OCI-LY3 (cell line): ENCODE data around the gene ATP5MG.
"Not testable (repeated sequence)": the region's sequence is repeated elsewhere in the genome, so short reads cannot be mapped to it uniquely, and the experiment has no call there.

ENCODE experiments used
- H2AFZ ChIP-seq: fragments of 200-600, 300-600 bp; shearing (Covaris generic); 2 replicates; pipeline ENCODE4 v1.6.0; 2014; ENCODE audit warnings: antibody characterized with exemption, low read depth, low read length
- H3K27ac ChIP-seq: fragments of 200-600, 300-600 bp; sonication (generic); 2 replicates; pipeline ENCODE4 v1.5.1; 2014; ENCODE audit warnings: mild to moderate bottlenecking, low read length, moderate library complexity, mixed read lengths
- H3K27me3 ChIP-seq: fragments of 200-600, 300-600 bp; sonication (generic); 2 replicates; pipeline ENCODE4 v1.6.1; 2014; ENCODE audit warnings: low read depth, low read length, mixed read lengths
- H3K36me3 ChIP-seq: fragments of 200-600, 300-600 bp; sonication (generic); replicated peaks from 2 replicates; pipeline ENCODE3; 2014; ENCODE audit warnings: low read depth, low read length, mixed read lengths
- H3K4me1 ChIP-seq: fragments of 300-600, 200-600 bp; sonication (generic); 2 replicates; pipeline ENCODE4 v1.6.1; 2014; ENCODE audit warnings: low read length, mixed read lengths
- H3K4me2 ChIP-seq: fragments of 200-600, 300-600 bp; sonication (generic); 2 replicates; pipeline ENCODE4 v1.6.1; 2014; ENCODE audit warnings: low read length, mixed read lengths
- H3K4me3 ChIP-seq: fragments of 300-600, 200-600 bp; sonication (generic); 2 replicates; pipeline ENCODE4 v1.5.1; 2014; ENCODE audit warnings: antibody characterized with exemption, mild to moderate bottlenecking, low read length, moderate library complexity
- H3K79me2 ChIP-seq: fragments of 300-600, 200-600 bp; shearing (Covaris generic); 2 replicates; pipeline ENCODE4 v1.6.1; 2014; ENCODE audit warnings: mild to moderate bottlenecking, low read length, mixed read lengths
- H3K9ac ChIP-seq: fragments of 300-600, 200-600 bp; shearing (Covaris generic); 2 replicates; pipeline ENCODE4 v1.6.0; 2014; ENCODE audit warnings: mild to moderate bottlenecking, low read length, moderate library complexity
- H3K9me3 ChIP-seq: fragments of 200-600, 300-600 bp; shearing (Covaris generic); 2 replicates; pipeline ENCODE4 v1.6.1; 2014; ENCODE audit warnings: low read length, mixed read lengths; ENCODE audit not compliant: insufficient read depth
- H4K20me1 ChIP-seq: fragments of 200-600, 300-600 bp; sonication (generic); 2 replicates; pipeline ENCODE4 v1.6.1; 2016; ENCODE audit warnings: low read length, mixed read lengths; ENCODE audit not compliant: insufficient read depth
- CTCF ChIP-seq: fragments of 200-600, 300-600 bp; sonication (generic); IDR thresholded peaks from 2 replicates; pipeline ENCODE4 v1.5.1; 2014; ENCODE audit warnings: antibody characterized with exemption, low read length, low read depth
- EZH2phosphoT487 ChIP-seq: fragments of 200-600 bp; shearing (Covaris generic); IDR thresholded peaks from 2 replicates; pipeline ENCODE4 v1.6.1; 2018; ENCODE audit warnings: antibody characterized with exemption, mixed run types, low read depth

Gene ATP5MG

GRCh38 chr11:118397448-118397847 lies 4.0 kb upstream of the ATP5MG start:
- H3K27me3 ChIP-seq = no peaks in the 10 kb centered on the region
- H4K20me1 ChIP-seq = no peaks in the 10 kb centered on the region
- H3K27ac ChIP-seq = no peak overlapping the region
- no peak overlapping the region for H3K4me3 ChIP-seq
- no peak for TF ChIP-seq CTCF
- no peak for TF ChIP-seq EZH2phosphoT487
- peaks cover 16% of the 10 kb centered on the region for H3K79me2 ChIP-seq
- peaks cover 7% of the 10 kb centered on the region for H3K4me1 ChIP-seq
- H3K4me2 ChIP-seq = no peak overlapping the region
- H3K36me3 ChIP-seq = peaks cover 11% of the 10 kb centered on the region
- no peak overlapping the region for H2AFZ ChIP-seq
- no peak overlapping the region for H3K9ac ChIP-seq
- H3K9me3 ChIP-seq = no peaks in the 10 kb centered on the region

- H3K36me3 ChIP-seq = peaks cover 6% of the 10 kb centered on the region
- no peak overlapping the region for H2AFZ ChIP-seq
- H4K20me1 ChIP-seq = peaks cover 5% of the 10 kb centered on the region; the same call in 1 of the 2 replicates
- TF ChIP-seq EZH2phosphoT487 = no peak
- TF ChIP-seq CTCF = no peak
- H3K9ac ChIP-seq = no peak overlapping the region
- H3K79me2 ChIP-seq = peaks cover 32% of the 10 kb centered on the region
- H3K4me2 ChIP-seq = no peak overlapping the region
- no peaks in the 10 kb centered on the region for H3K9me3 ChIP-seq
- no peak overlapping the region for H3K4me3 ChIP-seq
- peaks cover 14% of the 10 kb centered on the region for H3K4me1 ChIP-seq
- no peak overlapping the region for H3K27ac ChIP-seq
- H3K27me3 ChIP-seq = no peaks in the 10 kb centered on the region
Measured at GRCh38 chr11:118398791-118399559, 2.4 kb upstream of the ATP5MG start.

GRCh38 chr11:118401880-118402590 lies 629 bp downstream of the ATP5MG start:
- Histone ChIP-seq H3K4me1 (peaks cover 14% of the 10 kb centered on the region), H3K9ac (peak overlapping the region; percentile 83), H3K4me2 (peak overlapping the region; percentile 99), H2AFZ (peak overlapping the region; percentile 88; the same call in 1 of the 2 replicates), H3K4me3 (peak overlapping the region; percentile 85), H3K79me2 (peaks cover 61% of the 10 kb centered on the region), H4K20me1 (peaks cover 18% of the 10 kb centered on the region; the same call in 1 of the 2 replicates), H3K9me3 (no peaks in the 10 kb centered on the region), H3K27ac (peak overlapping the region; percentile 77), H3K36me3 (peaks cover 14% of the 10 kb centered on the region), H3K27me3 (no peaks in the 10 kb centered on the region)
- no peak for TF ChIP-seq EZH2phosphoT487
- TF ChIP-seq CTCF = no peak

GRCh38 chr11:118402594-118402993 lies 1.2 kb downstream of the ATP5MG start:
- not testable (repeated sequence) for H3K27me3 ChIP-seq, H3K27ac ChIP-seq, H2AFZ ChIP-seq, H3K9me3 ChIP-seq
- H3K36me3 ChIP-seq = peaks cover 17% of the 10 kb centered on the region
- peaks cover 14% of the 10 kb centered on the region for H3K4me1 ChIP-seq
- H3K4me3 ChIP-seq = peak overlapping the region; percentile 85
- H4K20me1 ChIP-seq = peaks cover 18% of the 10 kb centered on the region; the same call in 1 of the 2 replicates
- H3K4me2 ChIP-seq = peak overlapping the region; percentile 99
- peaks cover 61% of the 10 kb centered on the region for H3K79me2 ChIP-seq
- H3K9ac ChIP-seq = peak overlapping the region; percentile 83
